Measurements from ENCODE around the gene IFNL1.

GRCh38 chr19:39270036-39270871 lies 26.0 kb upstream of the IFNL1 start:
- TF ChIP-seq, protein P1, sequence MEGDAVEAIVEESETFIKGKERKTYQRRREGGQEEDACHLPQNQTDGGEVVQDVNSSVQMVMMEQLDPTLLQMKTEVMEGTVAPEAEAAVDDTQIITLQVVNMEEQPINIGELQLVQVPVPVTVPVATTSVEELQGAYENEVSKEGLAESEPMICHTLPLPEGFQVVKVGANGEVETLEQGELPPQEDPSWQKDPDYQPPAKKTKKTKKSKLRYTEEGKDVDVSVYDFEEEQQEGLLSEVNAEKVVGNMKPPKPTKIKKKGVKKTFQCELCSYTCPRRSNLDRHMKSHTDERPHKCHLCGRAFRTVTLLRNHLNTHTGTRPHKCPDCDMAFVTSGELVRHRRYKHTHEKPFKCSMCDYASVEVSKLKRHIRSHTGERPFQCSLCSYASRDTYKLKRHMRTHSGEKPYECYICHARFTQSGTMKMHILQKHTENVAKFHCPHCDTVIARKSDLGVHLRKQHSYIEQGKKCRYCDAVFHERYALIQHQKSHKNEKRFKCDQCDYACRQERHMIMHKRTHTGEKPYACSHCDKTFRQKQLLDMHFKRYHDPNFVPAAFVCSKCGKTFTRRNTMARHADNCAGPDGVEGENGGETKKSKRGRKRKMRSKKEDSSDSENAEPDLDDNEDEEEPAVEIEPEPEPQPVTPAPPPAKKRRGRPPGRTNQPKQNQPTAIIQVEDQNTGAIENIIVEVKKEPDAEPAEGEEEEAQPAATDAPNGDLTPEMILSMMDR (conservative IDR thresholded peaks at IDR 0.05): no peak
- no peak for TF ChIP-seq ZFX (IDR thresholded peaks at IDR 0.05)
